ENCODE results near the gene STMN1.

STMN1 gene

DNA sequence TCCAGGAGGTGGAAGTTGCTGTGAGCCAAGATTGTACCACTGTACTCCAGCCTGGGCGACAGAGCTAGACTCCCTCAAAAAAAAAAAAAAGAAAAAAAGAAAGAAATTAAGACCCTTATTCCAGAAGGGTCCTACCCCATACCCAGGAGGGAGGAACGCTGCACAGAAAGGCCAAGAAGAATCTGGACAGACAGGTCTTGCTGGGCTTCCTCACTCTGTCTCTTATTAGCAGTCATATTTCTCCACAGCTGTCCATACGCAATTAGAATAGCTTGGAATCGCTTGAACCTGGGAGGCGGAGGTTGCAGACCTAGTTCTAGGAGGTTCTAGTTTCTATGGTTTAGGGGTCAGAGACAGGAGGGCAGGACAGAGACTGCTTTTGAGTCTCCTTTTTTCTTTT, 27.5 kb downstream of the STMN1 start:
- DNase-seq (ENCODE audit: low spot score), result no peak
- no peak overlapping the region for H3K27ac ChIP-seq
- ChIA-PET POLR2A (ENCODE audit: low non-redundant PET) (no interaction called here), CTCF (no interaction called here)
- TF ChIP-seq, protein P1, sequence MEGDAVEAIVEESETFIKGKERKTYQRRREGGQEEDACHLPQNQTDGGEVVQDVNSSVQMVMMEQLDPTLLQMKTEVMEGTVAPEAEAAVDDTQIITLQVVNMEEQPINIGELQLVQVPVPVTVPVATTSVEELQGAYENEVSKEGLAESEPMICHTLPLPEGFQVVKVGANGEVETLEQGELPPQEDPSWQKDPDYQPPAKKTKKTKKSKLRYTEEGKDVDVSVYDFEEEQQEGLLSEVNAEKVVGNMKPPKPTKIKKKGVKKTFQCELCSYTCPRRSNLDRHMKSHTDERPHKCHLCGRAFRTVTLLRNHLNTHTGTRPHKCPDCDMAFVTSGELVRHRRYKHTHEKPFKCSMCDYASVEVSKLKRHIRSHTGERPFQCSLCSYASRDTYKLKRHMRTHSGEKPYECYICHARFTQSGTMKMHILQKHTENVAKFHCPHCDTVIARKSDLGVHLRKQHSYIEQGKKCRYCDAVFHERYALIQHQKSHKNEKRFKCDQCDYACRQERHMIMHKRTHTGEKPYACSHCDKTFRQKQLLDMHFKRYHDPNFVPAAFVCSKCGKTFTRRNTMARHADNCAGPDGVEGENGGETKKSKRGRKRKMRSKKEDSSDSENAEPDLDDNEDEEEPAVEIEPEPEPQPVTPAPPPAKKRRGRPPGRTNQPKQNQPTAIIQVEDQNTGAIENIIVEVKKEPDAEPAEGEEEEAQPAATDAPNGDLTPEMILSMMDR (conservative IDR thresholded peaks at IDR 0.05; ENCODE audit: low read depth), result no peak

DNA sequence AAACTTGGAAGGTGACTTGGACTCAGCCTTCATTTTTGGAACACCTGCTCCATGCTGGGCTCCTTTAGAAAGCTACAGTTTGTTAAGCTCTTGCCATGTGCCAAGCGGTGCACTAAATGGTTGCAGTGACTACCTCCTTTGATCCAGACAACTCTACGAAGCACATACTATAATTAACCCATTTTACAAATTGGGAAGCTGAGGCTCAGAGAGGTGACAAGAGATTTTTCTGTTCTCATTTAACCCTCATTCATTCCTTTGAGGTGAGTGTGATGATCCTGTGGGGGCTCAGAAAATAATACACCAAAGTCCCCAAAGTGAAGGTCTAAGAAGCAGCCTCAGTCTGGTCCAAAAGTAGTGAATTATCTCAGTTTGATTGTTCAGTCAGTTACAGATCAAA, 29.1 kb downstream of the STMN1 start:
- TF ChIP-seq, protein P1 (conservative IDR thresholded peaks at IDR 0.05; ENCODE audit: low read depth), result no peak
- ChIA-PET CTCF (interaction anchor here (0.7 kb wide), 1 partner anchor 112 kb away, joined by 3 read pairs; no protein-coding TSS in a partner anchor), POLR2A (ENCODE audit: low non-redundant PET) (interaction anchor here (0.6 kb wide), 1 partner anchor 1680 kb away, joined by 3 read pairs; no protein-coding TSS in a partner anchor)
- H3K27ac ChIP-seq, result no peak overlapping the region
- DNase-seq (ENCODE audit: low spot score), result no peak

DNA sequence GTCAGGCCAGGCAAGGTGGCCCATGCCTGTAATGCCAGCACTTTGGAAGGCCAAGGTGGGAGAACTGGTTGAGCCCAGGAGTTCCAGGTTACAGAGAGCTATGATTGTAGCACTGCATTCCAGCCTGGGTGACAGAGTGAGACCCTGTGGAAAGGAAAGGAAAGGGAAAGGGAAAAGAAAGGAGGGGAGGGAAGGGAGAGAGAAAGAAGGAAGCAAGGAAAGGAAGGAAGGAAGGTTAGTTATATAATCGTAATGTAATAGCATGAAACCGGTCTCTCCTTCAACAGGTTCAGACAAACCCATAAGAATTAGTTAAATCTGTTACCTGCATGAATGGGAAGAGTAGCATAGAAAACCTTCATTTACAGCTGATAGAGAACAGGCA, 29.5 kb downstream of the STMN1 start:
- peak overlapping the region; percentile 95 for H3K27ac ChIP-seq
- TF ChIP-seq, protein P1 (conservative IDR thresholded peaks at IDR 0.05; ENCODE audit: low read depth), result no peak
- ChIA-PET POLR2A (ENCODE audit: low non-redundant PET) (no interaction called here), CTCF (interaction anchor here (0.7 kb wide), 1 partner anchor 113 kb away, joined by 3 read pairs; no protein-coding TSS in a partner anchor)
- DNase-seq (ENCODE audit: low spot score), result no peak

DNA sequence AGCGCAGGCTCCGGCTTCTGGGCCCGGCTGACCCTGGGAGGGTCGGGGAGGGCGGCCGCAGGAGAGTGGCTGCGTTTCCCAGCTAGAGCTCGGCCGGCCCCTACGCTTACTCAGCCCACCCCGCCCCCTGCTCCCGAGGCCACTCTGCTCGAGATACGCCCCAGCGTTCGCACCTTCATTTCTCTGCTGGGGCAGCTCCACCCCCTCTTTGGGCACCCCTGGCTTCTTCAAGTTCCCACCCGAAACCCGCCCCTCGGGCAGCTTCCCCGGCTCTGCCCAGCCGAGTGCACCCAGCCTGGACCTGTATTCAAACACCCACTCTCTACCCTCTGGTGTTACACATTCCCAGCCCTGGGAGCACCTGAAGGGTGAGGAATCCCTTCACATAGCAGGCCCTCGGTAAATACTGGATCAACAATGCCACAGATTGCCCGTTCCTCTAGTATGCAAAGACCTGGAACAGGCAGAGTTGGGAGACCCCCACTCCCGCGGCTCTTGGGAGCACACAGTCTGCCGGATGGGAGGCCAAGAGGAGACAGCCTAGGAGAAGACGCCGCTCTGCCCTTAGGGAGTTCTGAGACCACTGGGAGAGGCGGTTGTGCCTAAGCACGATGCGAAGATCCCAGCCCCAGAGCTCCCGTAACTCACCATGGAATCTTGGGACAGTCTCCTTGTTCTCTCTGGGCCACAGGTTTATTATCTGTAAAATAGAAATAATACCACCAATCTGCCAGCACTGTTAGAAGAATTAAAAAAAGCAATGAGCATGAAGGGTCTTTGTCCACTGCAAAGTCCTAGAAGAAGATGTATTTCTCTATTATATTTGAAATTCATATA, 30.1 kb downstream of the STMN1 start:
- peak; percentile 39 for DNase-seq (ENCODE audit: low spot score)
- ChIA-PET CTCF (interaction anchor here (0.5 to 1.2 kb wide), 2 partner anchors 14 to 20 kb away, joined by 3 to 8 read pairs; no protein-coding TSS in a partner anchor), POLR2A (ENCODE audit: low non-redundant PET) (interaction anchor here (0.6 to 2.7 kb wide), 4 partner anchors 16 to 86 kb away, joined by 3 to 18 read pairs (median 3); partner anchors contain the start of gene STMN1)
- TF ChIP-seq, protein P1 (conservative IDR thresholded peaks at IDR 0.05; ENCODE audit: low read depth), result no peak
- peak overlapping the region; percentile 95 for H3K27ac ChIP-seq

DNA sequence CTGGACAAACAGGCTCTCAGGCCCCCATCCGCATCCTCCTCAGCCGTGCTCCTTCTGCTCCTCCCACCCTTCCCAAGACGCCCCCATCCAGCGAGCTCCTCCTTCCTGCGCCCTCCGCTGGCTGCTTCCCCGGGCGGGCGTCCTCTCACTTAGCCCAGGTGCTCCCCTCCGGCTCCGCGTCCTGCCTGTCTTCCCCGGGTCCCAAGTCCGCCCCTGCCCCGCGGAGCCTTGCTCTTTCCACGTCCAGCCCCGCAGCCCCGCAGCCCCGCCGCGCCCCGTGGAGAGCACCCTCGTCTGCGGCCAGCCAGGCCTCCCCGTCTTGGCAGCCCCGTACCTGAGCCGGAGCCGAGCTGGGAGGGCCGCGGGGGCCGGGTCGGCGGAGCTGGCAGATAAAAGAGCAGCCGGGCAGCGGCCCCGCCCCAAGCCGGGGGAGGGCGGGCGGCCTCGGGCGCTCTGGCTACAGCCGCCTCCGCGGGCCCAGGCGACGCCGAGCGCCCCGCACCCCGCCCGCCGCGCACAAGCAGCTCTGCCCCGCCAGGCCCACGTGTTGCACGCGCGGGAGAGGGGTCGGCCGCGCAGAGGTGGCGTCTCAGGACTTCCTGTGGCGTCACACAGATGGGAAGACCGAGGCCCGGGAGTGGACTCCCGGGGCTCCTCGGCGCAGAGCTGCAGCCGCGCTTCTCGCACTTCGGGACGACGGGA, 30.9 kb downstream of the STMN1 start, which contains the start of gene PAQR7:
PAQR7 (minus strand) TSS at position 555 of the 702 bp plus-strand sequence. CDS start 11,869 bp downstream, outside the sequence.
- CTCF ChIA-PET, result interaction anchor here (0.5 to 1.4 kb wide), 3 partner anchors 14 to 21 kb away, joined by 3 to 8 read pairs (median 4); no protein-coding TSS in a partner anchor
- H3K27ac ChIP-seq, result peak within 1 kb of the TSS; percentile 95
- POLR2A ChIA-PET (ENCODE audit: low non-redundant PET), result interaction anchor here (0.6 to 2.7 kb wide), 5 partner anchors 16 to 422 kb away, joined by 3 to 18 read pairs (median 3); partner anchors contain the start of gene STMN1
- DNase-seq (ENCODE audit: low spot score), result peak; percentile 55
- TF ChIP-seq, protein P1 (conservative IDR thresholded peaks at IDR 0.05; ENCODE audit: low read depth), result no peak

DNA sequence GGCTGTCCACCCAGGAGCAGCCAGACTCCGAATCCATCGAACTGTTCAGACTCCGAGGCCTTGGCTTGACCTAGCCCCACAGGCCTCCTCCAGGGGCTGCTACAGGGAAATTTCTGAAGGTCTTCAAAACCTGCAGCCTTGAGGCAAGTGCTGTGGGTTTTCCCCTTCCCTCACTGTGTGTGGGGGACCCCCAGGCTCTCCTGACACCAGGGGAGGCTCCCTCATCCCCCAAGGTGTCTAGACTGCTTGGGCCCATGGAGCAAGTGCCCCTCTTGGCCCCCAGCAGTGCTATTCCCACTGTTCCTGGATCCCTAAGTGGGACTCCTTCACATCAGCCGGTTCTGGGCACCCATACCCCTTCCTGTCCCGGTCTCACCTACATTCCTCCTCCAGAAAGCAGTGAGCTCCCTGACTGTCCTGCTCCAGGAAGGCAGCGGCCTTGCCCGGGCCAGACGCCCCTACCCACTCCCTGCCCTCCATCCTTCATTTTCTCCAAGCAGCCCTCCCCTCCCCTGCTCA, 31.5 kb downstream of the STMN1 start:
- DNase-seq (ENCODE audit: low spot score), result no peak
- TF ChIP-seq, protein P1 (conservative IDR thresholded peaks at IDR 0.05; ENCODE audit: low read depth), result no peak
- ChIA-PET POLR2A (ENCODE audit: low non-redundant PET) (interaction anchor here (0.6 to 2.7 kb wide), 4 partner anchors 16 to 421 kb away, joined by 3 to 18 read pairs (median 3); no protein-coding TSS in a partner anchor), CTCF (interaction anchor here (1.0 to 1.4 kb wide), 2 partner anchors 21 to 37 kb away, joined by 4 read pairs; no protein-coding TSS in a partner anchor)
- peak overlapping the region; percentile 95 for H3K27ac ChIP-seq

Data from RWPE1 (cell line).